ENCODE data around the gene CCDC54. TPM values are rescaled to one million over a fixed set of nuclear protein-coding genes. Genes with fewer than 3 reads are reported as not detected.
"Not testable (repeated sequence)": the region's sequence is repeated elsewhere in the genome, so short reads cannot be mapped to it uniquely, and the experiment has no call there.

Gene CCDC54
- total RNA-seq (2022) (not detected in 2 replicates), Bru-seq, nascent RNA (not detected), BruChase-seq, experiment 1, labeled RNA remaining after a 6-hour chase (not detected), BruChase-seq, experiment 2, labeled RNA remaining after a 2-hour chase (percentile 20 among the genes with signal in this experiment)
- long read RNA-seq, result 0 reads

- POLR2A ChIA-PET, result interaction anchor here (0.6 to 1.2 kb wide), 2 partner anchors 10 to 1245 kb away, joined by 3 to 4 read pairs; no protein-coding TSS in a partner anchor
- TF ChIP-seq, protein P1, sequence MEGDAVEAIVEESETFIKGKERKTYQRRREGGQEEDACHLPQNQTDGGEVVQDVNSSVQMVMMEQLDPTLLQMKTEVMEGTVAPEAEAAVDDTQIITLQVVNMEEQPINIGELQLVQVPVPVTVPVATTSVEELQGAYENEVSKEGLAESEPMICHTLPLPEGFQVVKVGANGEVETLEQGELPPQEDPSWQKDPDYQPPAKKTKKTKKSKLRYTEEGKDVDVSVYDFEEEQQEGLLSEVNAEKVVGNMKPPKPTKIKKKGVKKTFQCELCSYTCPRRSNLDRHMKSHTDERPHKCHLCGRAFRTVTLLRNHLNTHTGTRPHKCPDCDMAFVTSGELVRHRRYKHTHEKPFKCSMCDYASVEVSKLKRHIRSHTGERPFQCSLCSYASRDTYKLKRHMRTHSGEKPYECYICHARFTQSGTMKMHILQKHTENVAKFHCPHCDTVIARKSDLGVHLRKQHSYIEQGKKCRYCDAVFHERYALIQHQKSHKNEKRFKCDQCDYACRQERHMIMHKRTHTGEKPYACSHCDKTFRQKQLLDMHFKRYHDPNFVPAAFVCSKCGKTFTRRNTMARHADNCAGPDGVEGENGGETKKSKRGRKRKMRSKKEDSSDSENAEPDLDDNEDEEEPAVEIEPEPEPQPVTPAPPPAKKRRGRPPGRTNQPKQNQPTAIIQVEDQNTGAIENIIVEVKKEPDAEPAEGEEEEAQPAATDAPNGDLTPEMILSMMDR (IDR thresholded peaks at IDR 0.05; ENCODE audit: unreplicated experiment), result no peak
- BruUV-seq (replicated peaks), result no TSS peak
- Mint-ChIP-seq H3K4me3 (ENCODE audit: unreplicated experiment) (no peak within 1 kb of the TSS), H3K27ac (ENCODE audit: low read depth, unreplicated experiment) (no peak within 1 kb of the TSS), H3K27me3 (ENCODE audit: insufficient read depth, unreplicated experiment) (no peaks in the 10 kb centered on the region), H3K36me3 (ENCODE audit: insufficient read depth, unreplicated experiment) (no peaks in the 10 kb centered on the region), H3K4me1 (ENCODE audit: insufficient read depth, unreplicated experiment) (no peaks in the 10 kb centered on the region), H3K9me3 (ENCODE audit: unreplicated experiment) (no peaks in the 10 kb centered on the region)
- CTCF ChIA-PET, result interaction anchor here (0.8 kb wide), 1 partner anchor 15 kb away, joined by 3 read pairs; no protein-coding TSS in a partner anchor
- DNase-seq (ENCODE audit: unreplicated experiment), result no peak
- intact Hi-C loops (cut with micrococcal nuclease), result no loop called here
Observed at GRCh38 chr3:107377151-107377550, at the start of gene CCDC54. Gene CCDC54 (plus strand): TSS chr3:107377439. CDS start chr3:107377588, 149 bp downstream.

DNA sequence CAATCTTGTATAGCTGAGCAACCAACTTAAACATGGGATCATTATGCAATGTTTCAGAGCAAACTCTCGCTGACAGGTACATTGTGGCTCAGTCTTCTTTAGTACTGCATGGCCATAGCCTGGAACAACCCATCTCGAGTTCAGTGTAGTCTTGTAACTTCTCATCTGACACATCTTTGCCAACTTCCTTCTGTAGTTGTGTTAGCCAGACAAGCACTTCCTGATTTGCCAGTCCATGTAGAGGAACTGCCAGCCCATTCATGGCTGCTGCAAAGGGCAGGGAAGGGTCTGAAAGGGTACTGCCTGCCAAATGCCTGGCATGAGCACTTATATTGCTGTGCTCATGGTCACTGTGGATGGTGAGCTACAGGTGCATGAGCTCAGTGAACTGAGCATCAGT lies 49.2 kb upstream of the CCDC54 start:
- ChIA-PET CTCF (interaction anchor here (0.6 kb wide), 1 partner anchor 15 kb away, joined by 6 read pairs; no protein-coding TSS in a partner anchor), POLR2A (interaction anchor here (0.9 kb wide), 1 partner anchor 9 kb away, joined by 3 read pairs; no protein-coding TSS in a partner anchor)
- H3K27ac Mint-ChIP-seq (ENCODE audit: low read depth, unreplicated experiment), result no peak overlapping the region
- no peaks in the 10 kb centered on the region for H3K9me3 Mint-ChIP-seq (ENCODE audit: unreplicated experiment)
- DNase-seq (ENCODE audit: unreplicated experiment), result no peak
- TF ChIP-seq, protein P1 (IDR thresholded peaks at IDR 0.05; ENCODE audit: unreplicated experiment), result no peak
- intact Hi-C loops (cut with micrococcal nuclease), result no loop called here
- H3K27me3 Mint-ChIP-seq (ENCODE audit: insufficient read depth, unreplicated experiment), result no peaks in the 10 kb centered on the region
- peaks cover 5% of the 10 kb centered on the region for H3K36me3 Mint-ChIP-seq (ENCODE audit: insufficient read depth, unreplicated experiment)
- no peak overlapping the region for H3K4me3 Mint-ChIP-seq (ENCODE audit: unreplicated experiment)
- no peaks in the 10 kb centered on the region for H3K4me1 Mint-ChIP-seq (ENCODE audit: insufficient read depth, unreplicated experiment)
- no TSS peak for BruUV-seq (replicated peaks)

GRCh38 chr3:107329088-107329487 lies 48.2 kb upstream of the CCDC54 start:
- Mint-ChIP-seq H3K27ac (ENCODE audit: low read depth, unreplicated experiment) (no peak overlapping the region), H3K36me3 (ENCODE audit: insufficient read depth, unreplicated experiment) (peaks cover 5% of the 10 kb centered on the region), H3K4me3 (ENCODE audit: unreplicated experiment) (no peak overlapping the region), H3K27me3 (ENCODE audit: insufficient read depth, unreplicated experiment) (no peaks in the 10 kb centered on the region), H3K4me1 (ENCODE audit: insufficient read depth, unreplicated experiment) (no peaks in the 10 kb centered on the region), H3K9me3 (ENCODE audit: unreplicated experiment) (no peaks in the 10 kb centered on the region)
- CTCF ChIA-PET, result no interaction called here
- POLR2A ChIA-PET, result interaction anchor here (0.9 to 1.0 kb wide), 2 partner anchors 10 to 48 kb away, joined by 3 read pairs; no protein-coding TSS in a partner anchor
- DNase-seq (ENCODE audit: unreplicated experiment), result no peak
- BruUV-seq (replicated peaks), result no TSS peak
- intact Hi-C loops (cut with micrococcal nuclease), result no loop called here
- TF ChIP-seq, protein P1 (IDR thresholded peaks at IDR 0.05; ENCODE audit: unreplicated experiment), result no peak

- H3K27me3 Mint-ChIP-seq (ENCODE audit: insufficient read depth, unreplicated experiment); BruUV-seq (replicated peaks); H3K9me3 Mint-ChIP-seq (ENCODE audit: unreplicated experiment); DNase-seq (ENCODE audit: unreplicated experiment); CTCF ChIA-PET; POLR2A ChIA-PET; intact Hi-C loops (cut with micrococcal nuclease); H3K4me3 Mint-ChIP-seq (ENCODE audit: unreplicated experiment); H3K36me3 Mint-ChIP-seq (ENCODE audit: insufficient read depth, unreplicated experiment); H3K27ac Mint-ChIP-seq (ENCODE audit: low read depth, unreplicated experiment); H3K4me1 Mint-ChIP-seq (ENCODE audit: insufficient read depth, unreplicated experiment): not testable (repeated sequence)
Observed at GRCh38 chr3:107339690-107340089, 37.5 kb upstream of the CCDC54 start.
